Measurements from ENCODE around the gene ARHGAP22. TPM values are rescaled to one million over a fixed set of nuclear protein-coding genes. Genes with fewer than 3 reads are reported as not detected.

Gene ARHGAP22
- total RNA-seq, 1 donor from 2014 or later, result 1.2 TPM

- Mint-ChIP-seq H3K4me1 (ENCODE audit: low read depth) (peaks cover 9% of the 10 kb centered on the region), H3K27ac (no peak overlapping the region), H3K4me3 (no peak overlapping the region), H3K9me3 (no peaks in the 10 kb centered on the region), H3K27me3 (ENCODE audit: insufficient read depth) (peaks cover 2% of the 10 kb centered on the region), H3K36me3 (ENCODE audit: low read depth) (no peaks in the 10 kb centered on the region)
- DNase-seq (ENCODE audit: low spot score), result no peak
- intact Hi-C loops (cut with micrococcal nuclease), result no loop called here
These were observed 113.3 kb downstream of the ARHGAP22 start for GRCh38 chr10:48491392-48492139.

DNA sequence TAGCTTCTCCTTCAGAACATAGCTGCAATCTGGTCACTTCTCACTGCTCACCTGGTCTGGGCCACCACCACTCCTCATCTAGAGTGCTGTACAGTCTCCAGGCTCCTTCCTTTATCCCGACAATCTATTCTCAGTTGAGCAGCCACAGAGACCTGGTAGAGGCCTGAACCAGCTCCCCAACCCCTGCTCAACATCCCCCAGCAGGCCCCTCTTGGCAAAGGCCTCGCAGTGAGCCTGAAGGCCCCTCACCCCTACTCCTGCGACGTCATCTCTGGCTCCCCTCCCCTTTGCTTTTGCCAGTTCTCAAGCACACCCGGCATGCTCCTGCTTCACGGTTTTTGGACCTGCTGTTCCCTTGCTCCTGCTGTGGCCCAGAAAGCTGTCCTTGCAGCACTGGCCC, 113.9 kb downstream of the ARHGAP22 start:
- intact Hi-C loops (cut with micrococcal nuclease), result no loop called here
- no peaks in the 10 kb centered on the region for H3K36me3 Mint-ChIP-seq (ENCODE audit: low read depth)
- H3K27me3 Mint-ChIP-seq (ENCODE audit: insufficient read depth), result peaks cover 2% of the 10 kb centered on the region
- H3K4me3 Mint-ChIP-seq, result no peak overlapping the region
- no peaks in the 10 kb centered on the region for H3K9me3 Mint-ChIP-seq
- DNase-seq (ENCODE audit: low spot score), result no peak
- H3K4me1 Mint-ChIP-seq (ENCODE audit: low read depth), result peaks cover 9% of the 10 kb centered on the region
- H3K27ac Mint-ChIP-seq, result no peak overlapping the region

GRCh38 chr10:48490571-48490940, 114.3 kb downstream of the ARHGAP22 start:
- H3K9me3 Mint-ChIP-seq, result no peaks in the 10 kb centered on the region
- H3K27me3 Mint-ChIP-seq (ENCODE audit: insufficient read depth), result peaks cover 4% of the 10 kb centered on the region
- intact Hi-C loops (cut with micrococcal nuclease), result no loop called here
- no peak for DNase-seq (ENCODE audit: low spot score)
- H3K27ac Mint-ChIP-seq, result no peak overlapping the region
- H3K4me3 Mint-ChIP-seq, result no peak overlapping the region
- peaks cover 9% of the 10 kb centered on the region for H3K4me1 Mint-ChIP-seq (ENCODE audit: low read depth)
- H3K36me3 Mint-ChIP-seq (ENCODE audit: low read depth), result no peaks in the 10 kb centered on the region

- intact Hi-C loops (cut with micrococcal nuclease), result no loop called here
- Mint-ChIP-seq H3K9me3 (no peaks in the 10 kb centered on the region), H3K36me3 (ENCODE audit: low read depth) (no peaks in the 10 kb centered on the region), H3K27ac (no peak overlapping the region), H3K4me3 (no peak overlapping the region), H3K4me1 (ENCODE audit: low read depth) (peaks cover under 1% of the 10 kb centered on the region), H3K27me3 (ENCODE audit: insufficient read depth) (peaks cover 14% of the 10 kb centered on the region)
- no peak for DNase-seq (ENCODE audit: low spot score)
These were observed 115.8 kb downstream of the ARHGAP22 start for GRCh38 chr10:48489099-48489498.

- H3K9me3 Mint-ChIP-seq, result no peaks in the 10 kb centered on the region
- intact Hi-C loops (cut with micrococcal nuclease), result no loop called here
- peaks cover 14% of the 10 kb centered on the region for H3K27me3 Mint-ChIP-seq (ENCODE audit: insufficient read depth)
- DNase-seq (ENCODE audit: low spot score), result no peak
- H3K4me1 Mint-ChIP-seq (ENCODE audit: low read depth), result no peaks in the 10 kb centered on the region
- no peak overlapping the region for H3K27ac Mint-ChIP-seq
- no peaks in the 10 kb centered on the region for H3K36me3 Mint-ChIP-seq (ENCODE audit: low read depth)
- no peak overlapping the region for H3K4me3 Mint-ChIP-seq
These were observed 117.6 kb downstream of the ARHGAP22 start for GRCh38 chr10:48487244-48487643.

DNA sequence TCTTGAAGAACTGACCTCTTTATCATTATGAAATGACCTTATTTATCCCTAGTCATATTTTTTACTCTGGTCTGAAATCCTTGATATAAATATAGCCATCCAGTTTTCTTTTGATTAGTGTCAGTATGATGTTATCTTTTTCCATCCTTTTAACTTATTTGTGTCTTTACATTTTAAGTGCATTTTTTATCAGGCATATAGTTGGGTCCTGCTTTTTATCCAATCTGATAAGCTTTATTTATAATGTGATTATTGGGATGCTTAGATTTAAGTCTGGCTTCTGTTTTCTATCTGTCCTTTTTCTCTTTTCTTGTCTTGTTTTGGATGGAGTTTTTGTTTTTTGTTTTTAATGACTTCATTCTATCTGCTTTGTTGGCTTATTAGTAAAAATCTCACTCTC, 119.2 kb downstream of the ARHGAP22 start:
- no peaks in the 10 kb centered on the region for H3K4me1 Mint-ChIP-seq (ENCODE audit: low read depth)
- H3K9me3 Mint-ChIP-seq, result no peaks in the 10 kb centered on the region
- H3K27me3 Mint-ChIP-seq (ENCODE audit: insufficient read depth), result peaks cover 14% of the 10 kb centered on the region
- no peak overlapping the region for H3K4me3 Mint-ChIP-seq
- H3K36me3 Mint-ChIP-seq (ENCODE audit: low read depth), result no peaks in the 10 kb centered on the region
- intact Hi-C loops (cut with micrococcal nuclease), result no loop called here
- H3K27ac Mint-ChIP-seq, result no peak overlapping the region
- DNase-seq (ENCODE audit: low spot score), result no peak

DNA sequence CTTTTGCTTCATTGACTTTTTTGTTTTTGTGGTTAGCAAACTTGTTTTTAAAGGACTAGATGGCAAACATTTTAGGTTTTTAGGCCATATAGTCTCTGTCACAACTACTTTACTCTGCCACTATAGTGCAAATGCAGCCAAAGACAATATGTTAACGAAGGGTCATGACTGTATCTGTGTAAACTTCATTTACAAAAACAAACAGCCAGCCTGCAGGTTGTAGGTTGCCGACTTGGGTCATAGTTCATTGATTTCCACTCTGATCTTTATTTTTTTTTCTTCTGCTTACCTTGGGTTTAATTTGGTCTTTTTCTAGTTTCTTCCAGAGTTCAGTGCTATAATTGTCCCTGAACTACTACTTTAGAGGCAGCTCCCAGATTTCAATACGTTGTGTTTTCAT, 120.0 kb downstream of the ARHGAP22 start:
- Mint-ChIP-seq H3K4me3 (no peak overlapping the region), H3K4me1 (ENCODE audit: low read depth) (no peaks in the 10 kb centered on the region), H3K36me3 (ENCODE audit: low read depth) (no peaks in the 10 kb centered on the region), H3K27ac (no peak overlapping the region), H3K9me3 (no peaks in the 10 kb centered on the region), H3K27me3 (ENCODE audit: insufficient read depth) (peaks cover 14% of the 10 kb centered on the region)
- intact Hi-C loops (cut with micrococcal nuclease), result no loop called here
- DNase-seq (ENCODE audit: low spot score), result no peak

- Mint-ChIP-seq H3K4me1 (ENCODE audit: low read depth) (no peaks in the 10 kb centered on the region), H3K27ac (no peak overlapping the region), H3K36me3 (ENCODE audit: low read depth) (no peaks in the 10 kb centered on the region), H3K9me3 (no peaks in the 10 kb centered on the region), H3K4me3 (no peak overlapping the region), H3K27me3 (ENCODE audit: insufficient read depth) (peaks cover 14% of the 10 kb centered on the region)
- DNase-seq (ENCODE audit: low spot score), result no peak
- intact Hi-C loops (cut with micrococcal nuclease), result no loop called here
These were observed 122.7 kb downstream of the ARHGAP22 start for GRCh38 chr10:48482207-48482606.

- Mint-ChIP-seq H3K9me3 (no peaks in the 10 kb centered on the region), H3K4me3 (no peak overlapping the region), H3K27me3 (ENCODE audit: insufficient read depth) (peaks cover 16% of the 10 kb centered on the region), H3K27ac (no peak overlapping the region), H3K4me1 (ENCODE audit: low read depth) (no peaks in the 10 kb centered on the region), H3K36me3 (ENCODE audit: low read depth) (no peaks in the 10 kb centered on the region)
- intact Hi-C loops (cut with micrococcal nuclease), result no loop called here
- DNase-seq (ENCODE audit: low spot score), result no peak
These were observed 123.5 kb downstream of the ARHGAP22 start for GRCh38 chr10:48481385-48481784.

- intact Hi-C loops (cut with micrococcal nuclease), result no loop called here
- no peaks in the 10 kb centered on the region for H3K4me1 Mint-ChIP-seq (ENCODE audit: low read depth)
- no peaks in the 10 kb centered on the region for H3K9me3 Mint-ChIP-seq
- no peak for DNase-seq (ENCODE audit: low spot score)
- no peak overlapping the region for H3K27ac Mint-ChIP-seq
- H3K36me3 Mint-ChIP-seq (ENCODE audit: low read depth), result no peaks in the 10 kb centered on the region
- H3K27me3 Mint-ChIP-seq (ENCODE audit: insufficient read depth), result peaks cover 15% of the 10 kb centered on the region
- H3K4me3 Mint-ChIP-seq, result no peak overlapping the region
These were observed 124.2 kb downstream of the ARHGAP22 start for GRCh38 chr10:48480397-48481374.

DNA sequence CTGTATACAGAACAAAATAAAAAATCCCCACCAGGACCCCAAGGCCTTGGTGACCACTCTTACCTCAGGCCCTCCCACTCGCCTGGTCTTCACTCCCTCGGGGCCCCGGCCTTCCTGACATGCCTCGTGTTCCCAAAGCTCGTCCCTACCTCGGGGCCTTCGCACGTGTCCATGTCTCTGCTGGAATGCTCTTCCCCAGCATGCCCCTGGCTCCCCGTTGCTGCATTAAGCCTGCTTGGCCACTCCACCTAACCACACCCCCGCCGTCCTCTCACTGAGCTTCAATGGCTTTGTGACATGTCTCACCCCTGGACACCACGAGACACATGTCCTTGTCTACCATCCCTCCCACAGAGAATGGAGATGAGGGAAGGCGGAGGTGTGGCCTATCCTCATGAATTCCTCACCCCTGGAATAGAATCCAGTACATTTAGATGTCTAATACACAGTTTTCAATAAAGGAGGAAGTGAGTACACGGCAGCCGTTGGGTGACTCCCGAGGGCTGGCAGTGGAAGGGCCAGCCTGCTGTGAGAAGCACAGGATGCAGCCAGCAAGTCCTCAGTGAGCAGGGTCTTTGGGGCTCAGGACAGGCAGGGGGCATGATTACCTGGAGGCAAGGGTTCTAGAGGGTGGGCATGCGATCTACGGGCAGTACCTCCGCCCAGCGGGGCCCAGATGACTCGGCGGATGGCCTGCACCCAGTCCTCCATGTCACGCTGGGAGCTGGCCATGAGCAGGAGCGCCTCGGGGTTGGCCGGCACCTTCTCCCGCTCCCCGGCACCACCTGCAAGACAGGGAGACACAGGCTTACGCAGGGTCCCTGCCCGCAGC, 125.7 kb downstream of the ARHGAP22 start:
- intact Hi-C loops (cut with micrococcal nuclease), result no loop called here
- H3K4me3 Mint-ChIP-seq, result no peak overlapping the region

DNA sequence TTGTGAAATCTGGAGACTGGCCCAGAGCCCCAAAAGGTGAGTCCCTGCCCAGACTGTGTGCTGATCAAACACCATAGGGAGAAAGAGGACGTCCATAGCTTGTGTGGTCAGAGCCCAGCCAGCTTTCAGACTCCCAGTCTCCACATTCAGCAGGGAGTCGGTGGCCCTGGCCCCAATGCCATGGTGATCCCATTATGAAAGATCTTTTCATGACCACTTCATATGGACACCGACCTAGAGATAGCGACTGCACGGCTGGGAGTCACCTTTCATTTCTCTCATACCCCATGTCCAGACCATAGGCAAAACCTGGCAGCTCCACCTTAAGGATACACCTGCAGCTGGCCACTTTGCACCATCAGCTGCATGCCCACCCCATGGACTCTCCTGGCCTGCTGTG, 126.4 kb downstream of the ARHGAP22 start:
- Mint-ChIP-seq H3K4me1 (ENCODE audit: low read depth) (no peaks in the 10 kb centered on the region), H3K9me3 (no peaks in the 10 kb centered on the region), H3K36me3 (ENCODE audit: low read depth) (no peaks in the 10 kb centered on the region), H3K4me3 (no peak overlapping the region), H3K27ac (no peak overlapping the region), H3K27me3 (ENCODE audit: insufficient read depth) (peaks cover 8% of the 10 kb centered on the region)
- DNase-seq (ENCODE audit: low spot score), result no peak
- intact Hi-C loops (cut with micrococcal nuclease), result no loop called here

More for the DNA sequence above, 125.7 kb downstream of the ARHGAP22 start:
- no peak for DNase-seq (ENCODE audit: low spot score)
- no peaks in the 10 kb centered on the region for H3K4me1 Mint-ChIP-seq (ENCODE audit: low read depth)
- no peaks in the 10 kb centered on the region for H3K9me3 Mint-ChIP-seq
- H3K36me3 Mint-ChIP-seq (ENCODE audit: low read depth), result no peaks in the 10 kb centered on the region
- H3K27me3 Mint-ChIP-seq (ENCODE audit: insufficient read depth), result peaks cover 8% of the 10 kb centered on the region
- H3K27ac Mint-ChIP-seq, result no peak overlapping the region
